HG03135 (cell line): Measurements from ENCODE around the gene NR5A1.

Experiments
- ATAC-seq: cut with Tn5 transposase; IDR thresholded peaks from one replicate; pipeline ENCODE4 v1.9.1; 2021; ENCODE audit warnings: mild to moderate bottlenecking, moderate library complexity; ENCODE audit not compliant: unreplicated experiment

Gene NR5A1

GRCh38 chr9:124506931-124507879, at the start of gene NR5A1:
Gene NR5A1, minus strand, starts transcription at chr9:124507399. Its CDS starts 4,004 bp downstream, at chr9:124503395.
- no peak for ATAC-seq

- ATAC-seq: no peak
Measured at GRCh38 chr9:124555043-124555442, 47.8 kb upstream of the NR5A1 start.

- no peak for ATAC-seq
Measured at GRCh38 chr9:124553738-124554137, 46.5 kb upstream of the NR5A1 start.

- ATAC-seq: no peak
Measured at GRCh38 chr9:124552273-124552605, 45.0 kb upstream of the NR5A1 start.

- ATAC-seq: no peak
Measured at GRCh38 chr9:124551472-124552272, 44.5 kb upstream of the NR5A1 start.

- ATAC-seq: no peak
Measured at GRCh38 chr9:124550072-124550471, 42.9 kb upstream of the NR5A1 start.

GRCh38 chr9:124549016-124549415, 41.8 kb upstream of the NR5A1 start:
- no peak for ATAC-seq

GRCh38 chr9:124544535-124544934, 37.3 kb upstream of the NR5A1 start:
- ATAC-seq: no peak

- ATAC-seq: no peak
Measured at GRCh38 chr9:124541824-124542223, 34.6 kb upstream of the NR5A1 start.

GRCh38 chr9:124537926-124538325, 30.7 kb upstream of the NR5A1 start:
- no peak for ATAC-seq

GRCh38 chr9:124535846-124536245, 28.6 kb upstream of the NR5A1 start:
- ATAC-seq: no peak

- no peak for ATAC-seq
Measured at GRCh38 chr9:124532897-124533296, 25.7 kb upstream of the NR5A1 start.

GRCh38 chr9:124531115-124531514, 23.9 kb upstream of the NR5A1 start:
- ATAC-seq: no peak

- no peak for ATAC-seq
Measured at GRCh38 chr9:124530246-124530645, 23.0 kb upstream of the NR5A1 start.

GRCh38 chr9:124527781-124528180, 20.6 kb upstream of the NR5A1 start:
- ATAC-seq: no peak

GRCh38 chr9:124526174-124526573, 19.0 kb upstream of the NR5A1 start:
- no peak for ATAC-seq

GRCh38 chr9:124522121-124523098, 15.2 kb upstream of the NR5A1 start:
- ATAC-seq: no peak

- no peak for ATAC-seq
Measured at GRCh38 chr9:124521142-124521541, 13.9 kb upstream of the NR5A1 start.

- ATAC-seq: no peak
Measured at GRCh38 chr9:124520206-124520596, 13.0 kb upstream of the NR5A1 start.

- no peak for ATAC-seq
Measured at GRCh38 chr9:124518116-124518515, 10.9 kb upstream of the NR5A1 start.

GRCh38 chr9:124517600-124517999, 10.4 kb upstream of the NR5A1 start:
- ATAC-seq: no peak
